Osteoblast (primary cell): Measurements from ENCODE around the gene KLHDC10. TPM values are rescaled to one million over a fixed set of nuclear protein-coding genes. Genes with fewer than 3 reads are reported as not detected.
"Not testable (repeated sequence)": the region's sequence is repeated elsewhere in the genome, so short reads cannot be mapped to it uniquely, and the experiment has no call there.

Experiments used
- DNase-seq: peaks from one replicate; pipeline ENCODE4 v3.0.0; 2011; ENCODE audit warnings: low spot score, mixed read lengths; ENCODE audit not compliant: insufficient read length; ENCODE audit errors: missing footprints
- H2AFZ ChIP-seq: 2 replicates; pipeline ENCODE4 v1.6.0; 2011; ENCODE audit warnings: mild to moderate bottlenecking, low read length
- H3K27ac ChIP-seq: 2 replicates; pipeline ENCODE4 v1.5.1; 2011; ENCODE audit warnings: mild to moderate bottlenecking, low read depth, low read length, moderate library complexity
- H3K27me3 ChIP-seq: 2 replicates; pipeline ENCODE4 v1.6.0; 2012; ENCODE audit warnings: mild to moderate bottlenecking, control low read depth, inconsistent platforms, low read length, moderate library complexity; ENCODE audit not compliant: insufficient read depth
- H3K36me3 ChIP-seq: 2 replicates; pipeline ENCODE4 v1.5.1; 2011; ENCODE audit warnings: mild to moderate bottlenecking, low read length, control low read depth, moderate library complexity; ENCODE audit not compliant: insufficient read depth
- H3K4me1 ChIP-seq: 2 replicates; pipeline ENCODE4 v1.5.1; 2011; ENCODE audit warnings: mild to moderate bottlenecking, low read length, control low read depth, moderate library complexity; ENCODE audit not compliant: insufficient read depth
- H3K4me2 ChIP-seq: 2 replicates; pipeline ENCODE4 v1.6.0; 2011; ENCODE audit warnings: mild to moderate bottlenecking, low read length; ENCODE audit not compliant: insufficient read depth
- H3K4me3 ChIP-seq: fragments of 200-600 bp; sonication (generic); 3 replicates; pipeline ENCODE4 v1.5.1; 2012; ENCODE audit warnings: mild to moderate bottlenecking, low read length, inconsistent platforms; ENCODE audit not compliant: insufficient read depth
- H3K79me2 ChIP-seq: 2 replicates; pipeline ENCODE4 v1.6.0; 2012; ENCODE audit warnings: mild to moderate bottlenecking, low read length, control low read depth, inconsistent platforms; ENCODE audit not compliant: insufficient read depth
- H3K9me3 ChIP-seq: 2 replicates; pipeline ENCODE4 v1.5.1; 2011; ENCODE audit warnings: low read depth, low read length, control low read depth
- H4K20me1 ChIP-seq: 2 replicates; pipeline ENCODE4 v1.6.0; 2012; ENCODE audit warnings: mild to moderate bottlenecking, low read length, control low read depth; ENCODE audit not compliant: insufficient read depth
- total RNA-seq: library from RNA; depleted of rRNA; stranded (reverse); fragments of >200 nt; gene quantifications from 2 replicates; pipeline ENCODE4 v1.2.3, GENCODE V29; 2012
- TF ChIP-seq, protein P1 (sequence below): IDR thresholded peaks from 2 replicates; pipeline ENCODE4 v1.5.1; 2011; ENCODE audit warnings: mild to moderate bottlenecking, low read depth, low read length, moderate library complexity; ENCODE audit errors: extremely low read depth

Gene KLHDC10
- total RNA-seq, 1 donor: 32.6 TPM

DNA sequence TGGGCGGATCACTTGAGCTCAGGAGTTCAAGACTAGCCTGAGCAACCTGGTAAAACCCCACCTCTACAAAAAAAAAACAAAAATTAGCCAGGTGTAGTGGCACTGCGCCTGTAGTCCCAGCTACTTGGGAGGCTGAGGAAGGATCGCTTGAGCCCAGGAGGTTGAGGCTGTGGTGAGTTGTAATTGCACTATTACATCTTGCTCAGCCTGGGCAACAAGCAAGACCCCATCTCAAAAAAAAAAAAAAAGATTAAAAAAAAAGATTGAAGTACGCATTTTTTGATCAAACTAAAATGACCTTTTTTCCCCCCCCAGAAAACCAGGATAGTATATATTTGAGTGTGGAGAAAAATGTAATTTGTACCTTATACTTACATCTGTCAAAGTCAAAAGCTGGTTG is 29.8 kb upstream of the KLHDC10 start:
- Histone ChIP-seq H3K4me1 (no peaks in the 10 kb centered on the region), H3K36me3 (peaks cover 63% of the 10 kb centered on the region), H3K4me3 (no peak overlapping the region), H3K4me2 (no peak overlapping the region), H4K20me1 (peaks cover 2% of the 10 kb centered on the region), H3K79me2 (peaks cover 2% of the 10 kb centered on the region), H3K9me3 (no peaks in the 10 kb centered on the region), H3K27me3 (no peaks in the 10 kb centered on the region), H3K27ac (no peak overlapping the region), H2AFZ (no peak overlapping the region)
- TF ChIP-seq, protein P1, sequence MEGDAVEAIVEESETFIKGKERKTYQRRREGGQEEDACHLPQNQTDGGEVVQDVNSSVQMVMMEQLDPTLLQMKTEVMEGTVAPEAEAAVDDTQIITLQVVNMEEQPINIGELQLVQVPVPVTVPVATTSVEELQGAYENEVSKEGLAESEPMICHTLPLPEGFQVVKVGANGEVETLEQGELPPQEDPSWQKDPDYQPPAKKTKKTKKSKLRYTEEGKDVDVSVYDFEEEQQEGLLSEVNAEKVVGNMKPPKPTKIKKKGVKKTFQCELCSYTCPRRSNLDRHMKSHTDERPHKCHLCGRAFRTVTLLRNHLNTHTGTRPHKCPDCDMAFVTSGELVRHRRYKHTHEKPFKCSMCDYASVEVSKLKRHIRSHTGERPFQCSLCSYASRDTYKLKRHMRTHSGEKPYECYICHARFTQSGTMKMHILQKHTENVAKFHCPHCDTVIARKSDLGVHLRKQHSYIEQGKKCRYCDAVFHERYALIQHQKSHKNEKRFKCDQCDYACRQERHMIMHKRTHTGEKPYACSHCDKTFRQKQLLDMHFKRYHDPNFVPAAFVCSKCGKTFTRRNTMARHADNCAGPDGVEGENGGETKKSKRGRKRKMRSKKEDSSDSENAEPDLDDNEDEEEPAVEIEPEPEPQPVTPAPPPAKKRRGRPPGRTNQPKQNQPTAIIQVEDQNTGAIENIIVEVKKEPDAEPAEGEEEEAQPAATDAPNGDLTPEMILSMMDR: no peak
- DNase-seq: no peak

DNA sequence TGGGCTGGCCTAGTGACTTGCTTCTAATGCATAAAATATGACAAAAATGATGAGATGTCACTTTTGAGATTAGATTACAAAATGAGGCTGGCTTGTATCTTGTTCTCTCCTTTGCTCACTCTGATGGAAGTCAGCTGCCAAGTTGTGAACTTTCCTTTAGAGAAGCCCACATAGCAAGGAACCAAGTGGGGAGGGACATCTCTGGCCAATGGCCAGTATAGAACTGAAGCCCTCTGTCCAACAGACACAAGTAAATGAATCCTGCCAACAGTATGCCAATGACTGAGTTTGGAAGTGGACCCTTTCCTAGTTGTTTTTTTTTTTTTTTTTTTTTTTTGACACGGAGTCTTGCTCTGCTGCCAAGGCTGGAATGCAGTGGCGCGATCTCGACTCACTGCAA is 22.5 kb upstream of the KLHDC10 start:
- no peak overlapping the region for H3K27ac ChIP-seq
- peaks cover 5% of the 10 kb centered on the region for H3K4me1 ChIP-seq
- TF ChIP-seq, protein P1: no peak
- peaks cover 20% of the 10 kb centered on the region for H3K36me3 ChIP-seq
- H3K27me3 ChIP-seq: no peaks in the 10 kb centered on the region
- peaks cover 2% of the 10 kb centered on the region for H4K20me1 ChIP-seq
- DNase-seq: no peak
- H3K4me2 ChIP-seq: no peak overlapping the region
- no peak overlapping the region for H2AFZ ChIP-seq
- H3K79me2 ChIP-seq: peaks cover 33% of the 10 kb centered on the region
- no peak overlapping the region for H3K4me3 ChIP-seq
- H3K9me3 ChIP-seq: no peaks in the 10 kb centered on the region

DNA sequence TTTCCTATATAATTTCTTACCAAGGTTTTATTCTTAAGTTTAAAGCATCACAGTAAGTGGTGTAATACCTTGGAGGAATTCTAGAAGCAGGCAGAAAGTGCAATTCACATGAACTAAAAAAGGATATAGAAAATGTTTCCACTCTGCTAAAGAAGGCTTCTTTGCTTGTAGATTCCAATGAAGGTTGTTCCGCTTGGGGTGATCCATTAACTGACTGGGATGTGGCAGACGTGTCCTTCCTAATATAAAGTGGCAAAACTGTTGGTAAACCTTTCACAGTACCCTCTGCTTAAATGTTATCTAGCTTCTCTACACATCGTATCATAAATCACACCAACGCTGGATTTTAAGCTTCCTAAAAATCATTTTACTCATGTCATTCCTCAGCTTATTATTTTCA is 21.4 kb upstream of the KLHDC10 start:
- DNase-seq: no peak
- Histone ChIP-seq H3K9me3 (no peaks in the 10 kb centered on the region), H3K79me2 (peaks cover 33% of the 10 kb centered on the region), H3K4me2 (no peak overlapping the region), H2AFZ (no peak overlapping the region), H4K20me1 (no peaks in the 10 kb centered on the region), H3K27me3 (no peaks in the 10 kb centered on the region), H3K27ac (no peak overlapping the region), H3K4me3 (no peak overlapping the region), H3K4me1 (peaks cover 5% of the 10 kb centered on the region), H3K36me3 (peaks cover 13% of the 10 kb centered on the region)
- TF ChIP-seq, protein P1: no peak

DNA sequence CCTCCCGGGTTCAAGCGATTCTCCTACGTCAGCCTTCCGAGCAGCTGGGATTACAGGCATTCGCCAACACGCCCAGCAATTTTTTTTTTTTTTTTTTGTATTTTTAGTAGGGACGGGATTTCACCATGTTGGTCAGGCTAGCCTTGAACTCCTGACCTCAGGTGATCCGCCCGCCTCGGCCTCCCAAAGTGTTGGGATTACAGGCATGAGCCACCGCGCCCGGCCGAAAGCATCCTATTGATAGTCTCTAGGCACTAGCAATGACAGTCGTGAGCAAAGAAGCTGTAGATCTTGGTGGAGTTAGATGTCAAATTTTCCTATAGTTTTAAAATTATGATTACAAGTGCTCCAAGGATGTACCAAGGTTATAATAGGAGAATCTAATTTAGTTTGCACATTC is 18.1 kb upstream of the KLHDC10 start:
- not testable (repeated sequence) for H3K9me3 ChIP-seq, H3K27me3 ChIP-seq, H4K20me1 ChIP-seq, H3K4me2 ChIP-seq, H3K27ac ChIP-seq, H3K4me3 ChIP-seq, H3K4me1 ChIP-seq, H3K36me3 ChIP-seq, DNase-seq, H2AFZ ChIP-seq
- peaks cover 29% of the 10 kb centered on the region for H3K79me2 ChIP-seq

DNA sequence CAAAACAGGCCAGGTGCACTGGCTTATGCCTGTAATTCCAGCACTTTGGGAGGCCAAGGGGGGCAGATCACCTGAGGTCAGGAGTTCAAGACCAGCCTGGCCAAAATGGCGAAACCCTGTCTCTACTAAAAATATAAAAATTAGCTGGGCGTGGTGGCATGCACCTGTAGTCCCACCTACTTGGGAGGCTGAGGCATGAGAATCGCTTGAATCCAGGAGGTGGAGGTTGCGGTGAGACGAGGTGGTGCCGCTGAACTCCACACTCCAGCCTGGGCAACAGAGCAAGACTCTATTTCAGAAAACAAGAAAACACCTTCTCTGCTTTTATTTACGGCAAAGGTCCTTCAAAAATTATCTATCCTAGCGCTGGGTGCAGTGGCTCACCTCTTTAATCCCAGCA is 15.1 kb upstream of the KLHDC10 start:
- H3K9me3 ChIP-seq, H3K36me3 ChIP-seq, DNase-seq, H3K4me1 ChIP-seq, H2AFZ ChIP-seq, H3K4me3 ChIP-seq, H4K20me1 ChIP-seq, H3K4me2 ChIP-seq, H3K27me3 ChIP-seq, H3K27ac ChIP-seq, H3K79me2 ChIP-seq: not testable (repeated sequence)
